SU-DHL-6 (cell line): ENCODE results near the gene SHISAL1.

Experiments
- CTCF ChIP-seq: fragments of 200-600 bp; sonication (generic); IDR thresholded peaks from one replicate; pipeline ENCODE4 v1.5.1; 2017; ENCODE audit warnings: antibody characterized with exemption, mild to moderate bottlenecking, low read length, moderate library complexity; ENCODE audit not compliant: insufficient read depth, poor library complexity, severe bottlenecking
- EZH2phosphoT487 ChIP-seq: fragments of 200-600 bp; sonication (generic), shearing (Covaris generic); conservative IDR thresholded peaks from 2 replicates; pipeline ENCODE4 v1.6.1; 2018; ENCODE audit warnings: mild to moderate bottlenecking, antibody characterized with exemption, low read length, moderate library complexity, mixed read lengths

GRCh38 chr22:44196241-44196640, 116.5 kb downstream of the SHISAL1 start:
- TF ChIP-seq CTCF (no peak), EZH2phosphoT487 (no peak)
